NCI-H2107 treated with DMSO at 0.1 percent for 48 hours (cell line): ENCODE data around the gene CFAP141.
"Not testable (repeated sequence)": the region's sequence is repeated elsewhere in the genome, so short reads cannot be mapped to it uniquely, and the experiment has no call there.

ENCODE experiments used
- DNase-seq: peaks from one replicate; lab custom pipeline; 2025; ENCODE audit not compliant: unreplicated experiment; lab: John Stamatoyannopoulos, UW

The CFAP141 gene

DNA sequence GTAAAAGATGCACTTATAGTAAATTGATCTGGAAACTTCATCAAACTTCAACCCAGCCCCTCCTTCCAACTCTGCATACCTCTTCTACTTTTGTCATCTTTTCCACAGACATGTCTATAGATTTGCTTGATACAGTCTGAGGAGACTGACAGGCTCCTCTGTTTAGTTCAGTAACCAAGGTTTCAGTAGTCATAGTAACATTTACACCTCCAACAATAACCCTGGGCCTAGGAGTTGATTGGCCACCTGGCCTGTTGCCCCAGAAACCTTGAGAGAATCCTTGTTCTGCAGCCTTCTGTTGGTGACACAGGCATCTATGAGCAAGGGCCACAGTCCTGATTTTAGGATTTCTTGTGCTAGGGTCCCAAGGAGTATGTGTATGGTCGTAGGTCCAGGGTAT lies at the start of gene CFAP141:
TSS of gene CFAP141 (minus strand) at position 138 of the 400 bp plus-strand sequence. CDS start at position 112, 26 bp downstream.
- DNase-seq, result no peak

DNA sequence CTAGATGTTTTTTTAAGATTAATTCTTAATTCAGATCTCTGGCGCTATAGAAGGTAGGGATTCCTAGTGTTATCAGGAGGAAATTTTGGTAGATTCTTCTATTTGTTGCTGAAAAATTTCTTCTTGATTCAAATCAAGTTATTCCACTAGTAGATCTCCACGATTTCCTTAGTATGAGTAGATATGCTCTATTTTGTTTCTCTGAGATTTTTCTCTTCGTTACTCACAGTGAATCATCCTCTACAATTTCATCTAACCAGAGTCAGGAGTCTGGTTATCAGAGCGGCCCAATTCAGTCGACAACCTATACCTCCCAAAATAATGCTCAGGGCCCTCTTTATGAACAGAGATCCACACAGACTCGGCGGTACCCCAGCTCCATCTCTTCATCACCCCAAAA lies 47.5 kb upstream of the CFAP141 start:
- no peak for DNase-seq

DNA sequence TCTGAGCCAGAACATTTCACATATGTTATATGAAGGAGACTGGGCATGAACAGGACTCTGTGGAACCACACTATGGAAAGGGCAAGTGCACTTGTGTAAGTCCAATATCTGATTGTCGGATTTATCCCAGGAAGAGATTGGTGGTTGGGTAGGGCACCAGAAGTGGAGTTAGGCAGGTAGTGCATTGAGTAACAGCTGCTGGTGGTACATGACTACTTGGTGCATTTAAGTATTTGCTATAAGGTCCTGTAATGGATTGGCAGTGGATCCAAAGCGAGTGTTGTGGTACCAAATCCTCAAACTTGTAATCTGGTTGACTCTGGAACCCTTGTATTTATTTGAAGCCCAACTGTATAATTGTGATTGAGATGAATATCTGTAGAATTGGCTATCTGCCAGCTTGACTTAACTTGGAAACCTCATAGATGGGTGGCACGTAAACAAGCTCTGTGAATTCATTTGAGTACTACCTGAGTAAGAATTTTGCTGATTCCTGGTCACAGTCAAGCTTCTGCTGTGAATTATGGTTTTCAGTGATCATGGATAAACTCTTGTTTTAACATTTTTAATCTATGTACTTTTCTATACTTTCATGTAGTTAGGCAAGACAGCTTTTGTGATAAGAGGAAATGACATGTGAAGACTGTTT lies 35.7 kb upstream of the CFAP141 start:
- no peak for DNase-seq

DNA sequence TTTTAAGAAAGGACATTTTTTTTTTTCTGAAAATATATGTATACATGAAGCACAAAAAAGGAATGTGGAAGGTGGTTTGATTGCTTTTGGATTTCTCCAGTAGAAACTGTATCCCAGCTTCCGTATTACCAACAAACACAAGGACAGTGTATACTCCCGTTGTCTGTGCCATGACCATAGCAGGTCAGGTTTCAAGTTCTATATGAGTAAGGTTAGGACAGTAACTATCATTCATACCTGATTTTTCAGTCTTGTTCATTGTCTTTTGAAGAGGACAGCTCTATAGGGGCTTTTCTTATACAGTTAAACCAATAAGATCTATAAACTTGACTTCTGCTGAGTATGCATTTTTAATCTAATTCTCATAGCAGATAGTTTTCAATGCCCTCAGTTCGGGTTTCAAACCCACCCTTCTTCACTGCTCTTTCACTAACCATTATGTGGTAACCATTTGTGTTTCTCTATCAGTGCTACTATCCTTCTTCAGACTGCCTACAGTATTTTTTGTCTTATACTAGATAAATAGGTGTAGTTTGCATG lies 34.2 kb upstream of the CFAP141 start:
- no peak for DNase-seq

DNA sequence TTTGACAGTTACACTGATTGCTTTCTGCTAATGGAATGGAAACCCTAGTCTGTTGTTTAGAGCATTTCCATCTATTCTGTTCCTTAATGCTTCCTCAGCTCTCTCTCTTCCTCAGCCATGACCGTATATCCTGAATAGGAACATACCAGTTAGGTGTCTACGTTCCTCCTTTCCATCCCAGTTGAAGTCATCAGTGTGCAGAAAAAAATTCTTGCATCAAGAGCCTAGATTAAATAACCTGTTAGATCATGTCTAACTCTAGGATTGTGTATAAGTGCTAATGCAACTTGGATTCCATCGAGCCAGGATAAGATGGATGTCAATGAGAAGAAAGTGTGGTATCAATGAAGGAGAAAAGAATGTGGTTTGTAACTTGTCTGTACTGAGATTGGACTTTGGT lies 33.4 kb upstream of the CFAP141 start:
- no peak for DNase-seq

DNA sequence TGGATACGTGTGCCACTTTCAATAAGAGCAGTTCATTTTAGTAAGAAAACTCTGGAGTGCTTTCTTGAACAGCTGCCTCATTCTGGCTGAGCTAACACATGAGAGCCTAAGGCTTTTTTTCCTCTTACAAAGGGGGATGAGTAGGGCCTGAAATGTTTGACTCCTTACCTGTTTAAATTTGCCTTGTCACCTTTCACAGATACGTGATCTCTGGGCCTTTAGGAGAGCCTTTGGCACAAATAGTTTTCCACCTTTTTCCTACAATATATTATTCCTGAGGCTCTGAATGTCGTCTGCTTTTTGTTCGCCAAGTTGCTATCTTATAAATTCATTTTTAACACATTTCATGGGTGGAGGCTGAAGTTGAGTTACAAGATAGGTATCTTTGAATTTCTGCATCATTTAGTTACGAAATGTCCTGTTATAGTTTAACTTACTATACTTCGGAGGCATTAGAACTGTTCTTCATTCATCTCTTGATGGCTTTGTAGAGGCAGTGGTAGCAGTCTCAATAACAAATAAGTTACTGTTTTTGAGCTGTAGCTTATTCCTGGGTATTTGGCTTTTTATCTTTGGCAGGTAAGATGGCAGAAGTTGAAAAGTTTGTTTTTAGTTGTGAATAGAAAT lies 31.9 kb upstream of the CFAP141 start:
- no peak for DNase-seq

DNA sequence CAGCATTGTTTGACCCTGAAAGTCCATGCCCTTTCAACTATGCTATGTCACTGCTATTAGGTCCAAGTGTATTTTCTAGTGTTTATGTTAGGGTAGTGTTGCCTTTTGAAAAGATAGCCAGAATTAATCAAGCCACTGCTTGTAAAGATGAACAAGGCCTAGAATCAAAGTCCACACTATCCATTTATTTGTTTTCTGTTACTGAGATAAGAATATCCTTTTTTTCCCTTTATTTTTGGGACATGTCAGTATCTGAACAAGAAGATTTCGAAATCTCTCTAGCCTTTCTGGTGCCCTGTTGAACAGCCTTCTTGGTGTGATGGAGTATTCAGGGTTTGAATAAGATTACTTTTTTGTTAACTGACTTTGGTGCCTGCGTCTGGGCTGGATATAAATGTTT lies 31.3 kb upstream of the CFAP141 start:
- no peak for DNase-seq

DNA sequence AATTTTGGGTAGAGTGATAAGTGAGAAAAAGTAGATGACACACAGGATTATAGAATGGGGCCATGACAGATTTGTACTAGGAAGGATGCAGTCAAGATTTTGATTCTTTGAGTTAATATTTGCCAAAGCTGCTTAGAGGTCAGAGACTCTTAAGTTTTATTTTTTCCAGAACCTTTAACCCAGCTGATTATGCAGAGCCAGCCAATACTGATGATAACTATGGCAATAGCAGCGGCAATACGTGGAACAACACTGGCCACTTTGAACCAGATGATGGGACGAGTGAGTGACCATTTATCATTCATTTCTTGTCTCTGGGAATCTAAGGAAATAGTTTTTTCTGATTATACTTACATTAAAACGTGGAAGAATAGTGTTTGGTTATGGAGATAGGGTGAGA lies 30.7 kb upstream of the CFAP141 start:
- no peak for DNase-seq

DNA sequence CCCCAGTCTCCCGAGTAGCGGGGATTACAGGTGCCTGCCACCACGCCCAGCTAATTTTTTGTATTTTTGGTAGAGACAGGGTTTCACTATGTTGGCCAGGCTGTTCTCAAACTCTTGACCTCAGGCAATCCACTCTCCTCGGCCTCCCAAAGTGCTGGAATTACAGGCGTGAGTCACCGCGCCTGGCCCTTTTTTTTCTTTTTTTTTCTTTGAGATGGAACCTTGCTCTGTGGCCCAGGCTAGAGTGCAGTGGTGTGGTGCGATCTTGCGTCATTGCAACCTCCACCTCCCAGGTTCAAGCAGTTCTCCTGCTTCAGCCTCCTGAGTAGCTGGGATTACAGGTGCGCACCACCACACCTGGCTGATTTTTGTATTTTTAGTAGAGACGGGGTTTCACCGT lies 27.0 kb upstream of the CFAP141 start:
- not testable (repeated sequence) for DNase-seq

DNA sequence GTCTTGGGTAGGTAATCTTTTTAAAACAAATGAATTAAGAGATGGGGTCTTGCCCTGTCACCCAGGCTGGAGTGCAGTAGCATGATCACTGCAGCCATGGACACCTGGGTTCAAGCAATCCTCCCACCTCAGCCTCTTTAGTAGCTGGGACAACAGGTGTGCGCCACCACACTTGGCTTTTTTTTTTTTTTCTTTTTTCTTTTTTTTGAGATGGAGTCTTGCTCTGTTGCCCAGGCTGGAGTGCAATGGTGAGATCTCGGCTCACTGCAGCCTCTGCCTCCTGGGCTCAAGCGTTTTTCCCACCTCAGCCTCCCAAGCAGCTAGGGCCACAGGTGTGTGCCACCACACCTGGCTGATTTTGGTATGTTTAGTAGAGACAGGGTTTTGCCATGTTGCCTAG lies 25.0 kb upstream of the CFAP141 start:
- DNase-seq, result not testable (repeated sequence)

DNA sequence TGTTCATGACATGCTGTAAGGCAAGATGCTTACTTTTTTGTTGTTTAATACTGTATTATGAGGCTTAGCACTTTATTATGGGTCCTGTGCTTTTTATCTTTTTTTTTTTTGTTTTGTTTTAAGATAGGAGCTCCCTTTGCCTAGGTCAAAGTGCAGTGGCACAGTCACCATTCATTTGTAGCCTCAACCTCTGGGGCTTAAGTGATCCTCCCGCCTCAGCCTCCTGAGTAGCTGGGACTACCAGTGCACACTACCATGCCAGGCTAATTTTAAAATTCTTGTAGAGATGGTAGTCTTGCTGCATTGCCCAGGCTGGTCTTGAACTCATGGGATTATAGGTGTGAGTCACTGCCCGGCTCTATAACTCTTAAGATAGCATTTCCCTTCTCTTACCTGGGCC lies 19.2 kb upstream of the CFAP141 start:
- no peak for DNase-seq

DNA sequence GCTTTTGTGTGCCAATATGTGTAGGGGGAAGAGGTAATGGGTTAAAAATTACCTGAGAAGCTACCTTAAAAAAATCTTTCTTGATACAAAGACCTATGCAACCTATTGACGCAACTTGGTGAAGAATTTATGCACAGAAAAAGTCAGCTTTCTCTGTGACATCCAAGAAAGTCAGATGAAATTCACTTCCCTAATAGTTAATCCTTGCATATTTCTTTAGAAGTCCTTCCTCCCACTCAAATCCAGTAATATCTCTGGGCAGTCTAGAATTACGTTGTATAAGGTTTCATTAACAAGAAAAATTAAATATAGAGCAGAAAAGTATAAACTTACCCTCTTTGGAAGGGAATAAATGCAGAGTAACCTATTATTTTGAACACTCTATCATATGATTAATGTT lies 17.5 kb upstream of the CFAP141 start:
- no peak for DNase-seq

DNA sequence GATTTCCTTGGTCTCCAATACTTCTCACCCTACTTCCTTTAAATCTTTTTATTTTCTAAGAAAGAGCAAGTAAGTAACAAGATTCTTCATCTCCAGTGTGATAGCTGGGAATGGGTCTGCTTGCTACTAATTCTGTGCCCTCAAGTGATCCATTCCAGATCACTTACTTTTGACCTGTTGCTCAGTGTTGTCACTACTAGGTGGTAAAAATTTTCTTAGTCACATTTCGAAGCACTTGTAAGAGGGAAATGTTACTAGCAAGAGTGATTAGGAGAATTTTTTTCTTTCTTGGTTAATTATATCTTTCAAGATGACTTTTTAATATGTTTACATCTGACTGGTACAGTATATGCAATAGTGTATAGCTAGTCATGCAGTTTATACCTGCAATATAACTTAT lies 16.8 kb upstream of the CFAP141 start:
- DNase-seq, result no peak

DNA sequence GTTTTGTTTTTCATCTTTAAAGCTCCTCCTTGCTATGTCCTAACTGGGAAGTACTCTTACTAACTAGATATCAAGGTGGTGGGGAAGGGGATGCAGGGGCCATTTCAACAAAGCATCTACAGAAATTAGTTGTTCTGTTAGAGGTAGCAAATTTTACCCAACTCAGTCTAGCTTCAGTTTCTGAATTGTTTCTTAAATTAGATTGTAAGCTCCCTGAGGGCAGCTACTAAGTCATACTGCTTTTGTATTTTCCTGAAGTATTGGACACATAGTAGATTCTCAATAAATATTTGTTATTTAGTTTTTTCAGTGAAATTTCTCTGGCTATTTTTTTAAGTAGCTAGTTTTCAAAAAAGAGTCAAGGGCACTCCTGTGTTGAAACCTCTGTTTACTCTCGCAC lies 16.4 kb upstream of the CFAP141 start:
- DNase-seq, result no peak

DNA sequence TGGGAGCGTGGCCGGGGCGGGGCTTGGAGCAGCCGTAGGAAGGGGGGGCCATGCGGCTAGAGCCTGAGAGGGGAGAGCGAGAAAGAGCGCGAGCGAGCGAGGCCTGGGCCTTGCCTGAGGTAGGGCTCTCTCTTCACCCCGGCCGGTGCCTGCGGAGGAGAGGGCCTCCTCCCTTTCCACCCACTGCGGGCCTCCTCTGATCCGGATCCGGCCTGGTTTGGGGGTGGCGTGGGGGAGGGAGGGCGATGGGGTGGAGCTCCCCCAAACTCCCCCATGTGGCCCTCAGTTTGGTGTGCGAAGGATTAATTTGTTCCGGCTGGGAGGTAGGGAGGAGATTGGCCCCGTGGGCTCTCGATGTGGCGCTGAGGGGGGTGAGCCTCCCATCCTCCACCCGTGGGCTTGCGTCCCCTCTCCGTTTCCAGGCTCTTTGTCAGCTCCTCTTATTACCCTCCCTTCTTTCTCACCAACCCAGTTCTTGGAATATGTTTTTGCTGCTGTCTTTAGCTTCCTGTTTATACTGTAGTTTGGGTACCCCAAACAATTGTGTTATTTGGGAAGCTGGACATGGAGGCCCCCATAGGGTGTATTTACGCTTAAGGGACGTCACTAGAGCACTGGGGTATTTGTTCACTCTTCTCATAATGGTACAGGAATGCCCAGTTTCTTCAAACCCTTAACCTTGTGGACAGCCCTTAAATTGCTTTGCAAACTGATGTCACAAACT lies 15.3 kb upstream of the CFAP141 start:
- DNase-seq, result no peak

DNA sequence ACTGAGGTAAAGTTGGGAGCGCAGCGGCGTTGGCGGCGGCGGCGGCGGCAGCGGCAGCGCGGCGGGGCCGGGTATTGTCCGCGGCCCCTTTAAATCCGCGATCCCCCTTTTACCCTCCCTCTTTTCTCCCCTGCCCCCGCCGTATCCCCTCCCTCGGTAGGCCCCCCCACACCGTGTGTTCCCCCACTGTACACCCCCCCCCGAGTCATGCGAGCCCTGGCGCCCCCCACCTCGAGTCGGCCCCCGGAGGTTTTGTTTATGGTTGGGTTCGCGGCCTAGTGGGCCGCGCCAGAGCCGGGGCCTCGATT lies 14.8 kb upstream of the CFAP141 start:
- no peak for DNase-seq

DNA sequence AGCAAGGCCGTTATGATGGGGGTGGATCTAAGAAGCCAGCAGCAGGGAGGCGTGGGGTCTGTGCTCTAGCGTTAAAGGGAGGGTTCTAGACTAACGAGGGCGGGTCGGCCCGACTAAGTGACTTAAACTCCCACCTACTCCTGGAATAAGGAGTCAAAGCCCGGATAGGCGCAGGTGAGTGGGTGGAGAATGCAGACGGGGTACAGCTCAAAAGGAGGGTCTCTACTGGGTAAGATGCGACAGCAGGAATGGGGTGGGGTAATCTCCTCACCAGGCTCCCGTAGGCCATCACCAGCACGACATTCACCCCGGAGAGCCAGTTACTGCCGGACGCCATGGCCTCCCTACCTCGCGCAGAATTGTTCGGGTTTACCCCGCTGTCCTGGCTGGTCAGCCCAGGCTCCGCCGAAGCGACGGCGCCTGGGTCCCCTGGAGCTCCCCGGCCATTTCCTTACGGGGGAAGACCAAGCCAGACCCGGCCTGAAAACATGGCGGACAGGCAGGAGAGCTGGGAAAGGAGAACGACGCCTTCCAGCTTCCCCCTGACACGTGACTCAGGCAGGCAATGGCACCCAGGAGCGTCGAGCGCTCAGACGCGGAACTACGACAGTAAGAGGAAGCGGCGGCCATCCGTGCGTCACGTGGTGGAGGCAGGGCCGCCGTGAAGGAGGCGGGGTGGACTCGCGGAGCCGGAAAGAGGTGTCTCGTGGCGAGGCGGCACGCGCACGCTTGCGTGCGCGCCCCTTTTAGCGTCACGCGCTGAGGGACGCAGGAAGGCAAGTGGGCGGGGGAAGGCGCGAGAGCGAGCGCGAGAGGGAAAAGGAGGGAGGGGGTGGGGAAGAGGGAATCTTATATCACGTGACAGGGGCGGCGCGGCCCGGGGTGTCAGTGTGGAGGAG lies 14.2 kb upstream of the CFAP141 start, which contains the start of gene UBAP2L:
TSS of gene UBAP2L (plus strand) at position 885 of the 899 bp plus-strand sequence. CDS start 4,169 bp downstream, outside the sequence.
- peak; percentile 97 for DNase-seq

DNA sequence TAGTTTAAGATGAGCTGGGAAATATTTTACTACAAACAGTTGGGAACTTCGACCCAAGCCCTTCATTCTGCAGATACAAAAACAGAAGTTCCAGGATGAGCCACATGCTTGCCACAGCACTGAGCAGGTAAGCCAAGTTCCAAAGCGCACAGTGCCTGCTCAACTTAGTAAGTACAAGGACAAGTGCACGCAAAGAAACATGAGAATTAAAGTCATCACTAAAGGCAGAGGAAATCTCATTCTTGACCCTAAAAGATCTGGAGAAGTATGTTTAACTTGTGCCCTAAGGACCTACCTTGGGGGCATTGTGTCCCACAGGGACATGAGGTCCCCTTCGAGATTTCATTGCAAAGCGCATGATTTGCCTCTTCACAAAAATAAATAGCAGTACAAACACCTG lies 13.4 kb upstream of the CFAP141 start:
- DNase-seq, result no peak

DNA sequence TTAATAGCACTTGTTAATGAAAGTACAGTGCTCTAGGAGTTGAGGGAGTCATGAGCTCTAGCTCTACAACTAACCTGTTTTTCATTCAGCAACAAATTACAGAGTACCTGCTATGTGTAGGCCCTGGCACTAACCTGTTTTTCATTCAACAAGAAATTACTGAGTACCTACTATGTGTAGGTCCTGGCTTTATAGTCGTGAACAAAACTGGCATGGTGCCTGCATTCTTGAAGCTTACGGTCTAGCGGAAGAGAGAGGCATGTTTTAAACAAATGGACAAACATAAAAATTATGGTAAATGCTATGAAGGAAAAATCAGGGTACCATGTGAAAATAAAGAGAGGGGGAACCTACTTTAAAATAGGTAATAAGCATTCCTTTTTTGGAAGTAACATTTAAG lies 12.4 kb upstream of the CFAP141 start:
- no peak for DNase-seq

DNA sequence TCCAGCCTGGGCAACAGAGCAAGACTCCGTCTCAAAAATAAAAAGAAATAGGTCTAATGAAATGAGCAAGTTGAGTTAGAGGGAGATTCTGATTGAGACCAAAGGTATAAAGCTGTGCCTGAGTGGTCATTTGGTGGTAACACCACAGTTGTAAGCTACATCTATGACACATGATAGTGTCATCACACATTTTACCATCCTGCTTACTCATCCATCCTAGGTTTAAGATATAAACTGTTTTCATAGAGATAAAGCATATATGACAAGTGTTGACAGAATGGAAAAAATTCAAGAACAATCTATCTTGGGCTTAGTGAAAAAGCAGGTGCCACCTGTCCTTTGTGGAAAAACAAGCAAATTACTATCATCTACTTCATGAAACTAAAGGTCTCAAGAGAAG lies 7.1 kb upstream of the CFAP141 start:
- no peak for DNase-seq

DNA sequence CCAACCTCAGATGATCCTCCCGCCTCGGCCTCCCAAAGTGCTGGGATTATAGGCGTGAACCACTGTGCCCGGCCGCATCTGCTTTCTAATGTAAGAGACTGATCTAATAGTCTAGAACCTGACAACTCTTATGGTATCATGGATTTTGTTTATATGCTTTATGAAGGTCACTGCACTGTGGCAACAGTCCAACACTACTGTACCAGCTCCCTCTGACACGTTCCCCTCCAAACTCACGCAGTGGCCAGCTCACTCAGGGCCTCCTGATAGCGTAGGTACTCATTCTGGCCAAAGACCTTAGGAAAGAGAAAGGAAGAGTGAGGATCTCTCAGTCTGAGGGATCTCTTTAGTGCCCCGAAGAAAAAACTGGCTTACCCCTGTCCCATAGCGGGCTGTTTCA lies 6.0 kb upstream of the CFAP141 start:
- no peak for DNase-seq
